Right kidney (tissue), 9 donors: ENCODE data around the gene LRRC37A.
"Not testable (repeated sequence)": the region's sequence is repeated elsewhere in the genome, so short reads cannot be mapped to it uniquely, and the experiment has no call there.

Experiments used
- DNase-seq: peaks from one replicate; pipeline ENCODE4 v3.0.0-alpha.2; 2016
- long read RNA-seq, 8 donors: transcript quantifications; one replicate each; lab custom pipeline, GENCODE V29; 2026

Gene LRRC37A
- long read RNA-seq, donor 1, partial matches to known transcripts, result 5 of 12 reads
- long read RNA-seq, donor 1, other reads (novel, unspliced or antisense), result 7 of 12 reads
- long read RNA-seq, donor 2, result 0 reads
- long read RNA-seq, donor 3, result 0 reads
- long read RNA-seq, donor 4, partial matches to known transcripts, result 5 of 5 reads
- long read RNA-seq, donor 4, other reads (novel, unspliced or antisense), result 0 of 5 reads
- long read RNA-seq, donor 5, result 0 reads
- long read RNA-seq, donor 6, partial matches to known transcripts, result 16 of 16 reads
- long read RNA-seq, donor 6, other reads (novel, unspliced or antisense), result 0 of 16 reads
- long read RNA-seq, donor 7, result 0 reads
- long read RNA-seq, donor 8, result 0 reads

DNA sequence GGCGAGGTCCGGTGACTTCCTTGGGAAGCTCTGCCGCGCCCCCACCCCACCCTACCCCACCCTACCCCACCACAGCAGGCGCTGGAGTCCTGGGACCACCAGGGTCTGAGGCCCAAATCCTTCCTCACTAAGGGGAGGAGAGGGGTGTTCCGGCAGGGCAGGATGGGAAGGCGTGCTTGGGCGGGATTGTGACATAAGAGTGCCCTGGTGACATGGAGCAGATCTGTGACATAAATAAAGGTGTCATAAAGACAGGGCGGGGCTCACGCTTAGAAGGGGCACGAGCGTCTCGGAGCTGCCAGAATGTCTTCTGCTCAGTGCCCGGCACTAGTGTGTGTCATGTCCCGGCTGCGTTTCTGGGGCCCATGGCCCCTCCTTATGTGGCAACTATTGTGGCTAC, at the start of gene LRRC37A:
TSS of gene LRRC37A (plus strand) at position 301 of the 400 bp plus-strand sequence. CDS start at position 304, 3 bp downstream.
- DNase-seq, result not testable (repeated sequence)

DNA sequence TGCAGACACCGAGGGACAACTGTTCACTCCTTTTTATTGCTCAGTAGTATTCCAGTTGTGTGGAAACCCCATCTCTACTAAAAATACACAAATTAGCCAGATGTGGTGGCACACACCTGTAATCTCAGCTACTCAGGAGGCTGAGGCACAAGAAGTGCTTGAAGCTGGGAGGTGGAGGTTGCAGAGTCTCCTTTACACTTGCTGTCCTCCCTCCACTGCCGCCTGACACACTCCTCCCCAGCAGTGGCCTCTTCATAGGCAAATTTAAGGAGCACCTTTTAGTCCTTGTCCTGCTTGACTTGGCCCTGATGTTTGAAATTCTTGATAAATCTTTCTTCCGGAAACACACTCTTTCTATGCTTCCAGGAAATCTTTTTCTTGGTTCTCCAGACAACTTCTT, 45.8 kb upstream of the LRRC37A start:
- DNase-seq, result not testable (repeated sequence)

GRCh38 chr17:46252804-46253203, 42.1 kb upstream of the LRRC37A start:
- DNase-seq, result not testable (repeated sequence)

- not testable (repeated sequence) for DNase-seq
These were observed 41.2 kb upstream of the LRRC37A start for GRCh38 chr17:46253722-46254121.

DNA sequence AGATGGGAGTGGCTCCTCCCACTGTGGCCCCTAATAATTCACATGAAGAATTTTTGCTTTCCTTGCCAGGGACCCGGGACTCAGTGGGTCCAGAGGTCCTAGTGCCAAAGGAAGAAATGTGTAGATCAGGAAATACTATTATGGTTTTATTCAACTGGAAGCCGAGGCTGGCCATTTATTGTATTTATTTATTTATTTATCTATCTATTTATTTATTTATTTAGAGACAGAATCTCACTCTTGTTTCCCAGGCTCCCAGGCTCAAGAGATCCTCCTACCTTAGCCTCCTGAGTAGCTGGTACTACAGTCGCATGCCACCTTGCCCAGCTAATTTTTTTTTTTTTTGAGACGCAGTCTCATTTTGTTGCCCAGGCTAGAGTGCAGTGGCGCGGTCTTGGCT, 40.7 kb upstream of the LRRC37A start:
- DNase-seq, result not testable (repeated sequence)

GRCh38 chr17:46256369-46256768, 38.6 kb upstream of the LRRC37A start:
- not testable (repeated sequence) for DNase-seq

DNA sequence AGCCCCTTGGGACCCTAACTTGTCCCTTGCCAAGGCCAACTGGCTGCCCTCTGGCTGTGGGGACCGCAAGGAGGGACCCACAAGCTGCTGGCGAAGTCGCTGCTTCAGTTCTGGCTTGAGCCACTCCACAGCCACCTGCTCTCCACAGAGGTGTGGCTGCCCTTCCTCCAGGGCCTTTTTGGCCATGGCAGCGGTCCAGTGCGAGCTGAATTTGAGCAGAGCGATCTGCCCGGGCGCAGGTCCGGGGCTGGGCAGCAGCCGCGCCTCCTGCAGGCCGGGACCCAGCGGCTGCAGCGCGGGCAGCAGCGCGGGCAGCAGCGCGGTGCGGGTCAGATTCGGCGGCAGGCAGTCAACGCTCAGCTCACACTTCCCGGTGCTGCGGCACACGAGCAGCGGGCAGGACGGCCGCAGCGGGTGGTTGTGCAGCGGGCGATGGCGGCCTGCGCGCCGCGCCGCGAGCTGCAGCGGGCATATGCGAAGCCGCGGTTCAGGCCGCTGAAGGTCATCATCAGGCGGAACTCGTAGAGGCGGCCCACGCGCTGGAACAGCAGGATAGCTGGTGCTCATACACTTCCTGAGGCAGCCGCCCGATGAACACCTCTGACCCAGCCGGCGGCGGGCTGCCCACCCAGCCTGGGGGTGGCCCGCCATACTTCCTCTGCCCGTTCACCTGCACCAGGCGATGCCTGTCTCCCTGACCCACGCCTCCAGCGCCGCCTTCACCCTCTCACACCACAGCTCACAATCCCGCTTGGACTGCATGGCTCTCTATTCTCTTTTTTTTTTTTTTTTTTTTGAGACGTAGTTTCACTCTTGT, 34.9 kb upstream of the LRRC37A start:
- DNase-seq, result peak; percentile 63

DNA sequence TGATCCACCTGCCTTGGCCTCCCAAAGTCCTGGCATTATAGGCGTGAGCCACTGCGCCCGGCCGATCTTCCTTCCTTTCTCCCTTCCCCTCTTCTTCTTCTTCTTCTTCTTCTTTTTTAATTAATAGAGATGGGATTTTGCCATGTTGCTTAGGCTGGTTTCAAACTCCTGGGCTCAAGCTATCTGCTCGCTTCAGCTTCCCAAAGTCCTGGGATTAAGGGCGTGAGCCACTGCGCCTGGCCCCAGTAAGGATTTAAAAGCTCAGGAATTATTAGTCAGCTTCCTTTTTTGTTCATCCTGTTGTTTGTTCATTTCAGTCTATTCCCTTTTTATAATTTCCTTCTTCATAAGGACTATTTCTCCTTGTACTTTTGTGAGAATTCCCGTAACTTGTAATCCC, 32.7 kb upstream of the LRRC37A start:
- DNase-seq, result no peak

- no peak for DNase-seq
These were observed 30.3 kb upstream of the LRRC37A start for GRCh38 chr17:46264456-46265198.

DNA sequence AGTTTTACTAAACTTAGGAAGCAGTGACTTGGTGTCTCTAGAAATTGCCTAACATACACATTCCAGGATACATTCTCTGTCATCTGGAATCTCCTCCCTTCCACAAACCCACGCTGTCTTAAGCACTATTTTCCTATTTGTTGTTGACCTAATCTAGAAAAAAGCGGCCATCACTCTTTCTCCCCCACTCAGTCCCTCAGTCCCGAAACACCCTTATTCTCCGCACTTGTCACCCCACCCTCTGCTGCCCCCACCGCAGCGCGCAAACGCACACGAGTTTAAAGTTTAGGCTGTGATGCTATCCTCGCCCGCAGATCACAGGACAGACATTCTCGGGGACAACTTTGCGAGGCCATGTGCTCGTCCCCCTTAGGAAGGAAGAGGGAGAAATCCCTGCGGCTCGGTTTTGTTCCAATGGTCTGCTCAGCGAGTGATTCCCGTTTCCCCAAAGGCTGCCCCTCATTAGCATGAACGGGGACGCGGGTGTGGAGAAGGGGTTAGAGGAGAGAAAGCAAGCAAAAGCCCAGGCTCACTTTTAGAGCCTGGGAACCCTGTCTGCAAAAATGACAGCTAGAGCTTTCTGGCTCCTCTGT, 28.8 kb upstream of the LRRC37A start:
- DNase-seq, result not testable (repeated sequence)

DNA sequence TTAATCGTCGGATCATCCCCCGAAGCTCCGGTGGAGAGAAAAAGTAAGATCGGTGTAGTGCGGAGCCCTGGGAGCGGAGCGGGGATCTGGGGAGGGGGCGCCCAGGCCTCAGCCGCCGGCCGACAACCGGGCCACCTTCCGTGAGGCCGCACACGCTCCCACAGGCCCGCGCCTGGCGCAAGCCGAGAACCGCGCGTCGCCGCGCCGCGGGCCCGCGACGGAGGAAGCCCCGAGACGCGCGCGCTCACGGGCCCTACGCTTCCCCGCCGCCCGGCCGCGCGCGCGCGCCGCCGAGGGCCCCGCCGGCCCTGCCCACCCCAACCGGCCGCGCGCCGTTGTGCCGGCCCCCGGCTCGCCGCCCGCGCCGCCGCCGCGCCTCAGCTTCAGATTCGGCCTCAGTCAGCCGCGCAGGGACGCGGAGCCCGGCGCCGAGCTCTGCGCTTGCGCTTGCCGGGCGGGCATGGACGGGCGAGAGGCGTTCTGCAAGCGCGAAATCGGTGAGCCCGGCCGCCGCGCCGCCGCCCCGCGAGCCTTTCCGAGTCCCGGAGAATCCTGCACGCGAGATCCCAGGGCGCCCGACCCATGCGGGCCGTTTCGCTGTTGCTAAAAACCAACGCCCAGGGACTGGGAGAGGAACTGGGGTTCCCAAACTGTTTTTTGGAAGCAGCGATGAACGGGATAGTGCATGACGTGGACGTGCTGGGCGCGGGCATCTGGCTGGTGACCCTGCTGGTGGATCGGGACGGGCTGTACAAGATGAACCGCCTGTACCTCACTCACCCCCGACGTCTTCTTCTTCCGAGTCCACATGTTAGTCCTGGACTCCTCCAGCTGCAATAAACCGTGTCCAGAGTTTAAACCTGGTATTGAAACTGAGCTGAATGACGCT, 28.0 kb upstream of the LRRC37A start:
- peak; percentile 95 for DNase-seq

GRCh38 chr17:46270032-46270431, 24.9 kb upstream of the LRRC37A start:
- DNase-seq, result no peak

DNA sequence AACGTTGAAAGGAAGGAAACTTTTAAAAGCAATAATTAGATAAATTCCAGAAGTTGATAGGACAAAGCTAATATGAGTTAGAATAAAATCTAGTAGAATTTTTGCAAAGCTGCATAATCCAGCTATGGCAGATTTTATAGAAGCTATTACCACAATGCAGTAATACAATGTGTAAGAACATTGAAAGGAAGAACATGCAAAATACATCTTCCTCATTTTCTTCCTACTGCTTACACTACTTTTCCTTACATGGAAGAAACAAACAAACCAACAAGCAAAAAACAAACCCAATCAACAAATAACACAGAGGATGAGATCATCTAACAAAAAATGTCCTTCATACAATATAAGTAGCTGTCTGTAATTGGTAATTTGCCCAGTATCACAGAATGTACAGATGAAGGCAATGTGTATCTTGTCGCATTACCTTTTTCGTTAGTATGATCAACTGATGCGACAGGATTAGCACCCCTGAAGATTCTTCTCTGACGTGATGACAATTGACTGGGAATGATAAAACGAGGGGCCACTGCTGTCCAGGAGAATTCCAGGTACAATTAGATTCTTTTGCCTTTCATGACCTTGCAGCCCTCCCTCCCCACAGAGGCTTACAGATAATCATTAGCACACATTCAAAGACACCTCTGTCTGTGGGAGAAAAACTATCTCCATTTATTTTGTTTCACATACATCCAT, 21.2 kb upstream of the LRRC37A start:
- DNase-seq, result no peak

DNA sequence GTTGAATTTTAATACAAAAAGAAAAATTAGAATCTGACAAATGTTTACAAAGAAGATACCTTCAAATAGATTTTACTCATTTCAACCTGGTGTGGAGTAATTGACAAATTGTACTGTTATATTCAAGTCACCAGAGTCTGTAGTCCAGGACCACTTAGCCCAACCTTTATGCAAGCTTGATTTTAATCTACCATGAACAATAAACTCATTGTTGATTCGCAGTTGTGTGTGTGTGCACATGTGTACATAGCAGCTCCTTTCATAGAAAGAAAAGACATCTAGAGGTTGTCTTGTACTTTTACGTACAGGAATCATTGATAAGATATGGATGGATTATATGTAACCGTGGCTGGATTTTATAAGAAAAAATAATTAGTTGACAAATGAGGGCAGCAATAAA, 20.7 kb upstream of the LRRC37A start:
- no peak for DNase-seq

- not testable (repeated sequence) for DNase-seq
These were observed 18.0 kb upstream of the LRRC37A start for GRCh38 chr17:46276728-46277479.

GRCh38 chr17:46281336-46281735, 13.6 kb upstream of the LRRC37A start:
- not testable (repeated sequence) for DNase-seq

GRCh38 chr17:46282635-46283034, 12.3 kb upstream of the LRRC37A start:
- DNase-seq, result not testable (repeated sequence)

- DNase-seq, result not testable (repeated sequence)
These were observed 10.5 kb upstream of the LRRC37A start for GRCh38 chr17:46284467-46284866.

DNA sequence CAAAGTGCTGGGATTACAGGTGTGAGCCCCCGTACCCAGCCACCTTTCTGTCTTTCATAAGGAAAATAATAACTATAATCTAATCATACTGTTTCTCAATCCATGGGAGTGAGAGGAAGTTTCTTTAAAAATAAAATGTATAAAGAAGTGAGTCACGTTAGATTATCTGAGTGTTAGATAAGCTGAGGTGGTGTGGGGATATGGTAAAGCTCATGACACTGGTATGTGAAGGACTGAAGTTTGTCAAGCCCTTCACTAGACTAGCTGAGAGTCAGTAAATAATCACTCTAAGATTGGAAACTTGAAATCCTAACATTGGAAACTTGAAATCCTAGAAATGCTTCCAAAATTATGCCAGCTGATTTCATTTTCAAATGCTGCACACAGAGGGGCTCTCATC, 9.4 kb upstream of the LRRC37A start:
- not testable (repeated sequence) for DNase-seq

GRCh38 chr17:46286764-46287221, 8.1 kb upstream of the LRRC37A start:
- peak; percentile 26 for DNase-seq
